Measurements from ENCODE around the gene SLC4A2.
"Not testable (repeated sequence)": the region's sequence is repeated elsewhere in the genome, so short reads cannot be mapped to it uniquely, and the experiment has no call there.

The SLC4A2 gene

GRCh38 chr7:151024435-151025056 lies 34.8 kb upstream of the SLC4A2 start, which contains the start of gene ATG9B:
ATG9B (minus strand) TSS chr7:151024494; CDS start chr7:151024423, 71 bp downstream.
- TF ChIP-seq, protein P1, sequence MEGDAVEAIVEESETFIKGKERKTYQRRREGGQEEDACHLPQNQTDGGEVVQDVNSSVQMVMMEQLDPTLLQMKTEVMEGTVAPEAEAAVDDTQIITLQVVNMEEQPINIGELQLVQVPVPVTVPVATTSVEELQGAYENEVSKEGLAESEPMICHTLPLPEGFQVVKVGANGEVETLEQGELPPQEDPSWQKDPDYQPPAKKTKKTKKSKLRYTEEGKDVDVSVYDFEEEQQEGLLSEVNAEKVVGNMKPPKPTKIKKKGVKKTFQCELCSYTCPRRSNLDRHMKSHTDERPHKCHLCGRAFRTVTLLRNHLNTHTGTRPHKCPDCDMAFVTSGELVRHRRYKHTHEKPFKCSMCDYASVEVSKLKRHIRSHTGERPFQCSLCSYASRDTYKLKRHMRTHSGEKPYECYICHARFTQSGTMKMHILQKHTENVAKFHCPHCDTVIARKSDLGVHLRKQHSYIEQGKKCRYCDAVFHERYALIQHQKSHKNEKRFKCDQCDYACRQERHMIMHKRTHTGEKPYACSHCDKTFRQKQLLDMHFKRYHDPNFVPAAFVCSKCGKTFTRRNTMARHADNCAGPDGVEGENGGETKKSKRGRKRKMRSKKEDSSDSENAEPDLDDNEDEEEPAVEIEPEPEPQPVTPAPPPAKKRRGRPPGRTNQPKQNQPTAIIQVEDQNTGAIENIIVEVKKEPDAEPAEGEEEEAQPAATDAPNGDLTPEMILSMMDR (IDR thresholded peaks at IDR 0.05; ENCODE audit: low read depth, low read length, missing control alignments), result no peak
- H3K4me3 ChIP-seq (replicated peaks; ENCODE audit: low read depth, low read length), result no peak within 1 kb of the TSS
- no peak for DNase-seq (ENCODE audit: extremely low read depth, low read depth)

GRCh38 chr7:151025924-151026671 lies 33.3 kb upstream of the SLC4A2 start:
- H3K4me3 ChIP-seq (replicated peaks; ENCODE audit: low read depth, low read length), result no peak overlapping the region
- TF ChIP-seq, protein P1 (IDR thresholded peaks at IDR 0.05; ENCODE audit: low read depth, low read length, missing control alignments), result no peak
- no peak for DNase-seq (ENCODE audit: extremely low read depth, low read depth)

GRCh38 chr7:151026771-151027727 lies 32.3 kb upstream of the SLC4A2 start:
- H3K4me3 ChIP-seq (replicated peaks; ENCODE audit: low read depth, low read length); DNase-seq (ENCODE audit: extremely low read depth, low read depth): not testable (repeated sequence)

DNA sequence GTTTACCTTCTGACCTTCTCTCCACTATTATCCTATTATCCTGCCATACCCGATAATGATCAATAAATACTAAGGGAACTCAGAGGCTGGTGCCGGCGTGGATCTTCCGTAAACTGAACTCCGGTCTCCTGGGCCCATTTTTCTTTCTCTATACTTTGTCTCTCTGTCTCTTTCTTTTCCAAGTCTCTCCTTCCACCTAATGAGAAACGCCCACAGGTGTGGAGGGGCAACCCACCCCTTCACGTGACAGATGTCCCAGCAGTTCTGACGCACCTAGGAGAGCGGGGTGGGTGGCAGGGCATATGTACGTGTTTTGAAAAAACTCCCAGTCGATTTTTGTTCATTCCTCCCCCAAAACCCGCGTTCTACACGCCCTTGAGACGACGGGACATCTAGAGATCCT lies 31.7 kb upstream of the SLC4A2 start:
- not testable (repeated sequence) for DNase-seq (ENCODE audit: extremely low read depth, low read depth)
- H3K4me3 ChIP-seq (replicated peaks; ENCODE audit: low read depth, low read length), result peak overlapping the region; percentile 73

DNA sequence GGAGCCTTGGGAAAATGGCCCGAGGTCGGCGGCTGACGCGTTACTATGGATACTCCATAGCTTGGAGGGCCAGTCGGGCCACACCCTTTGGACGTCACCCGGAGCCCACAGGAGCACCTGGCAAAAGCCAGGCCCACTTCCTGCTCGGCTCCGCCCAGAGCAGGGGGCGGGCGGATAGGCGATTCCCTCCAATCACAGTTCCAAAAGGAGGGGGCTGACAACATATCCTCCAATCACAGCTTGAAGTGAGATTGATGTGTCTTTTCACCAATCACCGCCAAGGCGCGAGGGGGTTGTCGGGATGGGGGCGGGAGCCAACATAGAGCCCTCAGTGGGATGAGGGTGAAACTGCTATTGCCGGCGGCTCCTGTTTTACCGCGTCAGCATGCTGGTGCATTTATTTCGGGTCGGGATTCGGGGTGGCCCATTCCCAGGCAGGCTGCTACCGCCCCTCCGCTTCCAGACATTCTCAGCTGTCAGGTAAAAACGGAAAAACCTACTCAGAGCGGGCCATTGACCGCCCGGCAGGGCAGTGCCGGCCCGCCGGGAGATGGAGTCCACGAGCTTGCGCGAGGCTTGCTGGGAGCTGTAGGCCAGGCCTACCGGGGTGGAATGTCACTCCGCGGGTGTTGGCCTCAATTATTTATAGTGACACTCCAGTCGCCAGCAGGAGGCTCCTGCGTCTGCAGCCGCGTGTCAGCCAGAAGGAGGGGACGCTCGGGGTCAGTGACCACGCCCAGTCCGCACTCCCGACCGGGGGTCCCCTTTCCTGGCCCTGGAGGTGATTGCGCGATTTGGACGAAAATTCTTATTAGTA lies 31.1 kb upstream of the SLC4A2 start, which contains the start of gene ABCB8:
Gene ABCB8, plus strand, starts transcription at position 320 of the 817 bp plus-strand sequence. Its CDS starts 66 bp downstream, at position 386.
- peak; percentile 99 for DNase-seq (ENCODE audit: extremely low read depth, low read depth)
- TF ChIP-seq, protein P1 (IDR thresholded peaks at IDR 0.05; ENCODE audit: low read depth, low read length, missing control alignments), result peak; percentile 12
- H3K4me3 ChIP-seq (replicated peaks; ENCODE audit: low read depth, low read length), result peak within 1 kb of the TSS; percentile 73

- peak overlapping the region; percentile 73 for H3K4me3 ChIP-seq (replicated peaks; ENCODE audit: low read depth, low read length)
- TF ChIP-seq, protein P1 (IDR thresholded peaks at IDR 0.05; ENCODE audit: low read depth, low read length, missing control alignments), result no peak
- DNase-seq (ENCODE audit: extremely low read depth, low read depth), result no peak
Measured at GRCh38 chr7:151028948-151029501, 30.4 kb upstream of the SLC4A2 start.

DNA sequence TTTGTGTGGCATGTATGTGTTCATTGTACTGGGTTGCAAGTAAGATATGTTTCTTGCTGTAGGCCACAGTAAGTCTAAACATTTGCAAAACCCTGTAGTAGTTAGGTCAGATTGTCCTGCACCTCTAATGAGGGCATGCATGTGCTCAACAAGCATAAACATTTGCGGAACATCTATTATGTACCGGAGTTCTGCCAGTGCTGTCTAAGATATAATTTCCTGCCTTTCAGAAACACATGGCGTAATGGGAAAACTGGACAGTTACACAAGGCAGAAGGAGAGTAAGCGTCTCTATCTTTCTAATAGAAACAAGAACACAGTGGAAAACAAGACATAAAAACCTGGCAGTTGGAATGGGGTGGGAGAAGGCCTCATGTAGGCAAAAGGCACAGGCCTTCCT lies 28.4 kb upstream of the SLC4A2 start:
- H3K4me3 ChIP-seq (replicated peaks; ENCODE audit: low read depth, low read length), result no peak overlapping the region
- no peak for DNase-seq (ENCODE audit: extremely low read depth, low read depth)
- TF ChIP-seq, protein P1 (IDR thresholded peaks at IDR 0.05; ENCODE audit: low read depth, low read length, missing control alignments), result no peak
